Limb (tissue), 2 donors: ENCODE data around the gene SNX5.

Experiments
- DNase-seq, 2 donors: peaks; one replicate each; pipeline ENCODE4 v3.0.0-alpha.2; 2016; ENCODE audit errors: extremely low spot score in 2 of 2

SNX5 gene

GRCh38 chr20:17992847-17993513, 24.4 kb upstream of the SNX5 start:
- DNase-seq, result no peak

GRCh38 chr20:17992224-17992637, 23.6 kb upstream of the SNX5 start:
- no peak for DNase-seq

- no peak for DNase-seq
These were observed 21.8 kb upstream of the SNX5 start for GRCh38 chr20:17990278-17990972.

- no peak for DNase-seq
These were observed 19.4 kb upstream of the SNX5 start for GRCh38 chr20:17987988-17988387.

- DNase-seq, result no peak
These were observed 16.9 kb upstream of the SNX5 start for GRCh38 chr20:17985388-17986018.

- no peak for DNase-seq
These were observed 7.7 kb upstream of the SNX5 start for GRCh38 chr20:17976305-17976704.

- no peak for DNase-seq
These were observed 3.5 kb upstream of the SNX5 start for GRCh38 chr20:17972121-17972520.

GRCh38 chr20:17971300-17972013, 2.9 kb upstream of the SNX5 start:
- no peak for DNase-seq

- no peak for DNase-seq
These were observed 1.4 kb upstream of the SNX5 start for GRCh38 chr20:17969884-17970409.

- DNase-seq, result no peak
These were observed 787 bp upstream of the SNX5 start for GRCh38 chr20:17969278-17969883.

- DNase-seq, result no peak
These were observed 851 bp downstream of the SNX5 start for GRCh38 chr20:17967521-17968365.

GRCh38 chr20:17966432-17967310, 1.9 kb downstream of the SNX5 start:
- no peak for DNase-seq

- no peak for DNase-seq
These were observed 3.4 kb downstream of the SNX5 start for GRCh38 chr20:17965042-17965697.

- DNase-seq, result no peak
These were observed 4.0 kb downstream of the SNX5 start for GRCh38 chr20:17964632-17965031.

GRCh38 chr20:17964073-17964472, 4.5 kb downstream of the SNX5 start:
- no peak for DNase-seq

- DNase-seq, result no peak
These were observed 5.3 kb downstream of the SNX5 start for GRCh38 chr20:17963114-17963897.

- DNase-seq, result no peak
These were observed 7.0 kb downstream of the SNX5 start for GRCh38 chr20:17961587-17961940.

GRCh38 chr20:17960927-17961586, 7.5 kb downstream of the SNX5 start:
- no peak for DNase-seq
